ENCODE data around the gene ABCC2.

The ABCC2 gene

DNA sequence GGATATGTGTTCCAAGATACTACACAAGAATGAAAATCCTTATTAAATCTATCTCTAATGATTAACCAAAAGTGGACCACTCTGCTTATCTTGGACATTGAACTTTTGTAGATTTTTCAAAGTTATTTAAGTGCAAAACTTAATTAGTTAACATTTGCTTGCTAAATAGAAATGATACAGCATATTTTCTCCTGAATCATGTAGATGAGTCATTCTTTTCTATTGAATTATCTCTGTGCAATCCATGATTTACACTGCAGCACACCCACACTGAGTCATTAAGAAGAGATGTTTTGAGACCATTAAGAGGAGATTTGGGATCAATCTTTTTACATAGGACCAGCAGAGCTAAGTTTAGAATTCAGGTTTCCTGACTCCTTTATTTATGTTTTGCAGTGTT, 6.6 kb upstream of the ABCC2 start:
- no peak for DNase-seq

DNA sequence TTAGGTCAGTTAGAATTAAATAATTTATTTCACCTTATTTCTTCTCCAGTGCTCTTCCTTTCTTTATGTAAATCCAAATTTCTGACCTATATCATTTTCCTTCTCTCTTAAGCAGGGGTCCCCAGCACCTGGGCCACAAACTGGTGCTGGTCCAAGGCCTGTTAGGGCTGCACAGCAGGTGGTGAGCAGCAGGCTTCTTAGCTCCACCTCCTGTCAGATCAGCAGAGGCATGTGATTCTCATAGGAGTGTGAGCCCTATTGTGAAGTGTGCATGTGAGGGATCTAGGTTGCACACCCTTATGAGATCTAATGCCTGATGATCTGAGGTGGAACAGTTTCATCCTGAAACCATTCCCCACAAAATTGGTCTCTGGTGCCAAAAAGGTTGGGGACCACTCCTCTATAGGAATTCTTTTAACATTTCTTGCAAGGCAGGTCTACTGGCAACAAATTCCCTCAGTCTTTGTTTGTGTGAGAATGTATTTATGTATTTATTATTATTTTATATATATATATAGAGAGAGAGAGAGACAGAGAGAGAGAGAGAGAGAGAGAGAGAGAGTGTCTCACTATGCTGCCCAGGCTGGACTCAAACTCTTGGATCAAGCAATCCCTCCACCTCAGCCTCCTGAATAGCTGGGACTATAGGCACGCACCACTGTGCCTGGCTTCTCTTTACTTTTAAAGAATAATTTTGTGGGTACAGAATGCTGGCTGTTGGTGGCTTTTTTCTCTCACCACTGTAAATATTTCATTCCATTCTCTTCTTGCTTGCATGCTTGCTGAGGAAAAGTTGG, 4.3 kb upstream of the ABCC2 start:
- DNase-seq = no peak

DNA sequence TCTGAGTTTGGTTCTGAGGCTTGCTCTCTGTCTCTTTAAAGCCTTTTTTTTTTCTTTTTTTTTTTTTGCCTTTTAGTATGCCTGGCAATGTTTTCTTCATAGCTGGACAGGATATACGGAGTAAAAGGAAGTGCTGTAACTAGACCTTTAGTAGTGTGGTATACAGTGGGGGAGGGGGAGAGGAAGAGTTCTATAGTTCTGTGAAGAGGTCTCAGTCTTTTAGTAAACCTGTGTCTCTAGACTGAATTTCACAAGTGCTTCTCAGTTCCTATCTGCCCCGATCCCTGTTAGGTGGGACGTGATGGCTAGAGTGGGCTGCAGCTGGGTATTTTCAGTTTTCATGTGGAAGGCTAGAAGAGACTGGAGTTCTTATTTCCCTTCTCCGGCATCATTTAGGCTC, 3.1 kb upstream of the ABCC2 start:
- no peak for DNase-seq

DNA sequence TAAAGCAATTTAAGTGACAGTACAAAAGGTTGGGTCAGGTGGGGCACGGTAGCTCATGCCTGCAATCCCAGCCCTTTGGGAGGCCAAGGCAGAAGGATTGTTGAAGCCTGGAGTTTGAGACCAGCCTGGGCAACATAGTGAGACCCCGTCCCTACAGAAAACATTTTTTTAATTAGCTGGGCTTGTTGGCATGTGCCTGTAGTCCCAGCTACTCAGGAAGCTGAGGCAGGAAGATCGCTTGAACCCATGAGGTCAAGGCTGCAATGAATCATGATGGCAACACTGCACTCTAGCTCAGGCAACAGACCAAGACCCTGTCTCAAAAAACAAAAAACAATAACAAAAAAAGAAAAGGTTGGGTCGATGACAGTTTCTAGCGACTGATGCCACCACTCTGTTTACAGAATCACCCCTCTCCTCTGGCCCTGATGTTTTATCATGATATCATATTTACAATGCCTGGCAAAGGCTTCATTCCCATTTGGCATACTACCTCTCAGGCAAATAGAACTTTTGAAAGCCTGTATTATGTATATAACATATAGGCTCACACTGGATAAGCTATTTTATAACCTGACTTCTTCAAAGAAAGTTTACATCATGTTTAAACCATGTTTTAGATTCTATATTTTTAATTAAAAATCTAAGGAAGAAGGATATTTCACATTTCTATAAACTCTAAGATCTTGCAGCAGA, 558 bp upstream of the ABCC2 start:
- DNase-seq = no peak

DNA sequence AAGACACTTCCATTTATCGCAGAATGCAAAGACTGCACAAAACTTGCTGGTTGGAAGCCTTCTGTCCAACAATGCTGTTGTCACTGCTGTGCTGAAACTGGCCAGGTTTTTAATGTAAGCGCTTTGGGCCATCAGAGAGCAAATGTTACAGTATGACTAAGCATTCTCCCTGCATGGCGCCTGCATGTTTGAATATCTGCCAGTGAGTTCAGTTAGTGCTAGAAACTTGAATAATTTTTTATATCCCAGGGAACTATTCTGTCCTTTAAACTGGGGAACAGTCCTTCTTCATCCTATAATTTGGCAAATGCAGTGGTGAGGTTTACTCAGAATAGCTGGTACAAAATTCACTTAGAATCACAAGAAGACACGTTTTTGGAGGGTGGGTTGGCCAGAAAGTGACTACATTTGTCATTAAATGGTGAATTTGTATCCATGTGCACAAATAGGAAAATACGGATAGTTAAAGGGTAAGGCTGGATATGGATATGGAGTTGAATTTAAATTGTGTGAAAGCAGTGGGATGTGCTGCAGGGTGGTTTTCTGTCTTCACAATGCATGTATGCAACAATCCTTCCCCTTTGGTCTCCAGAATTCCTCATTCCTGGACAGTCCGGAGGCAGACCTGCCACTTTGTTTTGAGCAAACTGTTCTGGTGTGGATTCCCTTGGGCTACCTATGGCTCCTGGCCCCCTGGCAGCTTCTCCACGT, 1.7 kb downstream of the ABCC2 start:
- no peak for DNase-seq

DNA sequence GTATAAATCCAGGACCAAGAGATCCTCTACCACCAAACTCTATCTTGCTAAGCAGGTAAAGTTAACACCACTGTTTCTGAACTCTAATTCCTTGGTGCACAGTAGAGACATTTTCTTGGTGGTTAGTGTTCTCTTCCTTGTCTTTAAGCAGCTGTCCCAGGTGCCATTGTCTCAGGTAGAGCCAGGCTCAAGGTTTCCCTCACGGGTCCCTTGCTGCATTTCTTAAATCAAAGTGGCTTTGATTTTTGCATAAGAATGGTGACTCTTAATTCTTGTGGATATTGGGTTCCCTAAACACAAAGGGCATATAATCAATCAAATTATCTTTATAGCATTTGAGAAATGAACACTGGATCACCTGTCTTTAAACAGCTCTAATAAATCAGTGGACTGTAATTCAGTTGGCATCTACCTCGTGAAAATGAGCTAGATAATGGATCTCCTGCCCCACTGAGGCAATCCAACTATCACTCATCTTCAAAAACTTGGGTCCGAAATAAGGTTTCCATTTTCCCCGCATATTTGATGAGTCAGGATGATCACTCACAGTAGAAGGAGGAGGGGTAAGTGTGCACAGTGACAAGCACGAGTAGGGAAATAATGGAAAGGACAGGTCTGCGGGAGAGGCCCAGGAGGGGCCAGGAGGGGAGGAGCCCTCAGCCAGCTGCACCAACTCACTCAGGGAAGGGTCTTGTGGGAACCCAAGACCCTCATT, 2.4 kb downstream of the ABCC2 start:
- no peak for DNase-seq

DNA sequence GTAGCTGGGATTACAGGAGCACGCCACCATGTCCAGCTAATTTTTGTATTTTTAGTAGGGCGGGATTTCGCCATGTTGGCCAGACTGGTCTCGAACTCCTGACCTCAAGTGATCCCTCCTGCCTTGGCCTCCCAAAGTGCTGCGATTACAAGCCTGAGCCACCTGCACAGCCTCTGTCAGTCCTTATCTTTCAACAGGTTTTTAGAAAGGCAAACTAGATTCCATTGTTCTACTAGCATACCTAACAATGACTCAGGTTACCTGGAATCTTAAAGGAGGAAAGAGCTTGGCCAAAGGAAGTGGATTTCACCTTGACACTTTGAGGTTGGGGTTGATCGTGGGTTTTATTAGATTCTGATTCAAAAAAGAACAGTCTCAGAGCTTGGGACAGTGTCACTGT, 3.2 kb downstream of the ABCC2 start:
- no peak for DNase-seq

DNA sequence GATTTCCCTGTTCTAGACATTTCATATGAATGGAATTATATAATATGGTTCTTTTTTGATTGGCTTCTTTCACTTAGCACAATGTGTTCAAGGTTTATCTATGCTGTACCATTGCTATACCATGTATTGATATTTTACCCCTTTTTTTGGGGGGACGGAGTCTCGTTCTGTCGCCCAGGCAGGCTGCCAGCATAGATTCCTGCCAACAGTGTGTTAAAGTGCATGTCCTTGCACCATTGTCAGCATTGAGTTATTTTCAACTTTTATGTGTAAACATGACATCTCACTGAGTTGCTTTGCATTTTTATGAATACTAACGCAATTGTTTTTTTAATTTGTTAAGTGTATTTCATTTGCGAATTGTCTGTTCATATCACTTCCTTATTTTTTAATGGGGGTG, 4.9 kb downstream of the ABCC2 start:
- DNase-seq = no peak

DNA sequence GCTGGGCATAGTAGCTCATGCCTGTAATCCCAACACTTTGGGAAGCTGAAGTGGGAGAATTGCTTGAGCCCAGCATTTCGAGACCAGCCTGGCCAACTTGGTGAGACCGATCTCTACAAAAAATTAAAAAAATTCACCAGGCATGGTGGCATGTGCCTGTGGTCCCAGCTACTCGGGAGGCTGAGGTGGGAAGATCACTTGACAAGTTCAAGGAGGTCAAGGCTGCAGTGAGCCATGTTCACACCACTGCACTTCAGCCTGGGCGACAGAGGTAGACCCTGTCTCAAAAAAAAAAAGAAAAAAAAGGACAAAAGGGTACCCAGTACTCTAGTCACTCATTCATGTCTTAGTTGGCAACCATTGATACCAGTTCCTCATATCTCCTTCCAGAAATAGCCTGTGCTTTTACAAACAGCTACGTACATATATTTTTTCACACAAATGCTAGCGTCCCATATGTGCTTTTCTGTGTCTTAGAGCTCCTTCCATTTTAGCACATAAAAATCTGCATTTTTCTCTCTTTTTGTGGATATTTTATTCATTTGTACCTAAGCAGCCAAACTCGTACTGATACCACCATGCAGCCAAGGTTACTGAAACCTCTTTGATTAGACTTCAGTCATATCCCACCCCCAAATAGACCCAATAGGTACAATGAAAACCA, 5.5 kb downstream of the ABCC2 start:
- no peak for DNase-seq

DNA sequence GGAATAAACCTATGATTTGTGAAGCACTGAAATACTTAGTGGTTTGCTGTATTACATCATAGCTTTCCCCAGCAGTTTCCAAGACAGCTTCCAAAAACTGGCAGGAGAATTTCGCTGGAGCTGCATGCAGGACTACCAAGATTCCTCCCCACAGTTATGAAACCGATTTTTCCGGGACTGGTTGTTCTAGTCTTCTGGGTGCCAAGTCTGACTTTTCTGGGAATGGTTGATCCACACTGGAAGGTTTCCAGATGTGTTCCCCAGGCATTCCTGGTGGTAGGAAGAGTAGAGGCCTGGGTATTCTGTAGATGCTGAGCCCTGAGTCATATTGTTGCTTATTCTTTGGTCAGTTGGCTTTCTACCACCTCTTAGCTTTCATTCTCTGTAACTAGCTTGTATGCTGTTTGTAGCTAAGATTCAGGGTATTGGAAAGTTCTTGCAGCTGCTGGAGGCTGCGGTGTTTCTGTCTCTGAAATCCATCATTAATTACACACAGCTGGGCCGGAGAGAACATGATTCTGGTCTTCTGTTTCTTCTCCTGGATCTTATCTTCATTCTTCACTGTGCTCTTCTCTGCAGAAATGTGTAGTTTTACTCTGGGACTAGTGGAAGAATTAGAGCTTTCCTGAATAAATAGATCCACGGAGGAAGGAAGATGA, 6.3 kb downstream of the ABCC2 start:
- no peak for DNase-seq

DNA sequence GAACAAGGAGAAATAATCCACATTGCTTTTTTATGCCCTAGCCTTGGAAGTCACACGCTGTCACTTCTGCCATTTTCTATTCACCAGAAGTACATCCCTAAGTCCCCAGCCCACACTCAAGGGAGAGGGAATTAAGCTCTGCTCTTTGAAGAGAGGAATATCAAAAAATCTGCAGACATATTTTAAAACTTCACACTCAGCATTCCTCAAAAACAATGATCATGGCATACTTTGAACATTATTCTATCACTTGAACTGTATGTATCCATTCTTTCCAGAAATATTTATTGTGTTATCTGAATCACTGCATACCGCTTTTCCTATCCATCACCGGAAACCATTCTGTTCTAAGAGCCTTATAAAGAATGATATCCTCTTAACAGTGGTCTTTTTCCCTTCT, 9.4 kb downstream of the ABCC2 start:
- no peak for DNase-seq

DNA sequence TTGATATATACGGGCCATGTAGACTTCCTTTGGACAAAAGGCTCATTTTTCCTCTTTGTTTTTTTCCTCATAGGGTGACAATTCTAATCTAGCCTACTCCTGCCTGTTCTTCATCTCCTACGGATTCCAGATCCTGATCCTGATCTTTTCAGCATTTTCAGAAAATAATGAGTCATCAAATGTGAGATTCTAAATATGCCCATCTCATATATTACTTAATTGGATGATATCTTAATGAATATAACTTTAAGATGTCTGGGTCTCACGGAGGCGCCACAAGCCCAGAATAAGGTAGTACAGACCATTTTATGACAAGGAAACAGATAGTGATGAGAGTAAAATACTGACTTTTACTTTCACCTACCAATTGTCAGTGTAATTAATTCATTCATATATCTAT, 11.4 kb downstream of the ABCC2 start:
- DNase-seq = no peak

DNA sequence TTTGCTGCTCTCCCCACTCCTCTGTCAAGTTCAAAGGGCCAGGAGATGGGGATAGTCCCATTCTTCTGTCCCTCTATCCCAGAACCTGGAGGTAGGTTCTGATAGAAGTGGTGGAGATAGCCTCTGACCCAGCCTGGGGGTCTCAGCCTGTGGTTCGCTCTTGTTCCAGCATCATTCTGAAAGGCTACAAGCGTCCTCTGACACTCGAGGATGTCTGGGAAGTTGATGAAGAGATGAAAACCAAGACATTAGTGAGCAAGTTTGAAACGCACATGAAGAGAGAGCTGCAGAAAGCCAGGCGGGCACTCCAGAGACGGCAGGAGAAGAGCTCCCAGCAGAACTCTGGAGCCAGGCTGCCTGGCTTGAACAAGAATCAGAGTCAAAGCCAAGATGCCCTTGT, 14.5 kb downstream of the ABCC2 start:
- no peak for DNase-seq

DNA sequence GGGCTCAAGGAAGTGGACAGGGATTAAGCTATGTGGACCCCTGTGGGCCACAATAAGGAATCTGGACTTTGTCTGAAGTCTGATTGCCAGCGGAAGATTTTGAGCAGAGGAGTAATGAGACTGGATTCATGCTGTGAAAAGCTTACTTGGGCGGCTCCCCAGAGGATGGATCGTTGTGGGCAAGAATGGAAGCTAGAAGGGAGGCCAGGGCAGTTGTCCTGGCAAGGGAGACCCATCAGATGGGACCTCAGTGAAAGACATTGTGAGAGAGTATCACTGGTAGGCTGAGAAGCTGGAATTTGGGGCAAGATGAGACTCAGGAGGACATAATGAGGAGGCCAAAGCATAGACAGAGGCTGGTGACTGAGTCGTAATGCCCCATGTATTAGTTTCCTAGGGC, 15.6 kb downstream of the ABCC2 start:
- DNase-seq = no peak

DNA sequence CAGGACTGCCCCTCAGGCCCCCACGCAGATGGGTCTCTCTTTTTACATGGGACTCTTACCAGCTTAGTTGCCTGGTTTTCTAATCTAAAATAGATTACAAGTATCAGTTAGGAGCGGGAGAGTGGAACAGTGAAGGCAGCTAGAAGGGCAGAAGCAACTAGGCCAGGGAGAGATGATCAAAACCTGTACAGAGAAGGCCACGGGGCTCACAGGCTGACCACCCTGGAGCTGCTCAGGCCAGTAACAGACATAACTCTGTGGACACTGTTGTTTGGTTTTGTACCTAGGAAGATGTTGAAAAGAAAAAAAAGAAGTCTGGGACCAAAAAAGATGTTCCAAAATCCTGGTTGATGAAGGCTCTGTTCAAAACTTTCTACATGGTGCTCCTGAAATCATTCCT, 16.5 kb downstream of the ABCC2 start:
- DNase-seq = no peak

DNA sequence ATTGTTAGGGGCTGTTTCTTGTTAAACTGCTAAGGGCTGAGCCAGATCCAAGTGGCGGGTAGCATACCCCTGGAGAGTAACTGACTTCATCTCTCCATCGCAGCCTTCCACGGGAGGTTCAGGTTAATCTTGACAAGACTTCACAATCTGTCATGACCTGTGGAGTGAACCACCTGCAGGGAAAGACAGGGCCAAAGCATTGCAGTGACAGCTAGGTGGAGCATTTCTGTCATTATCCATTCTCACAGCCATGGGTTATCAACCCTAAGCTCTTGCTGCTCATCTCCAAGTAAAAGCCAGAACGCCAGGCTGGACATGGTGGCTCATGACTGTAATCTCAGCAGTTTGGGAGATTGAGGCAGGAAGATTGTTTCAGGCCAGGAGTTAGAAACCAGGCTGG, 17.2 kb downstream of the ABCC2 start:
- no peak for DNase-seq

DNA sequence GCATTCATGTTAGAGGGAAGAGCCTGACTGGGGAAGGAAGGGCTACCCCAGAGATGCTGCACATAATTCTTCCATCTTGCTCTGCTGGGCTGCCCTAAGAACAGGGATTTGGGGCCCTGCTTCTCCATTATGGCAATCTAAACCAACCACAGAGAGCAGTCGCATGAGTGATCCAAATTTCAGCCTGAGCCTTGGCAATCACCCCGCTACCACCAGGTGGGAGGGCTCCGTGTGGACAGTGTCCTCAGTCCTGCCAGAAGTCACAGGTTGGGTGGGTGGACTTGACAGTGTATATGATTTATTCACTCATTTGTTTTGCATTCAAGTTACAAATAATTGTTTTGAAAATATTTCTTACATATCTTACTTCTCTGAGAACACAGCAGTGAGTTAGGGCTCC, 22.0 kb downstream of the ABCC2 start:
- DNase-seq = no peak

DNA sequence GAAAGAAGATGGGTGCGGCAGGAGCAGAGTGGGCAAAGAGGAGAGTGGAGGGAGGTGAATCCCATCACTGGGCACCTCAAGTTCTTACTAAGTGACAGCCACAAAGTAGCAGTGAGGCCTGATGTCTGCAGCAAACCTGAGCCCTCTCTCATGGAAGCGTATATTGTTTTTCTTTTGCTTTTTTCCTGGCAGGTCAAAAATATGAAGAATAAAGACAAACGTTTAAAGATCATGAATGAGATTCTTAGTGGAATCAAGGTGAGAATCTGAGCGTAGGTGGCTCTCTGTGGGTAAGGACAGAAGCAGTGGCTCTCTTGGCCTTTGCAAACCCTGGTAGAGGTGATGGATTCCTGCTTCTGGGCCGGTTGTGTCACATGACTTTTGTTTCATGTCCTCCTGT, 22.8 kb downstream of the ABCC2 start:
- DNase-seq = no peak

DNA sequence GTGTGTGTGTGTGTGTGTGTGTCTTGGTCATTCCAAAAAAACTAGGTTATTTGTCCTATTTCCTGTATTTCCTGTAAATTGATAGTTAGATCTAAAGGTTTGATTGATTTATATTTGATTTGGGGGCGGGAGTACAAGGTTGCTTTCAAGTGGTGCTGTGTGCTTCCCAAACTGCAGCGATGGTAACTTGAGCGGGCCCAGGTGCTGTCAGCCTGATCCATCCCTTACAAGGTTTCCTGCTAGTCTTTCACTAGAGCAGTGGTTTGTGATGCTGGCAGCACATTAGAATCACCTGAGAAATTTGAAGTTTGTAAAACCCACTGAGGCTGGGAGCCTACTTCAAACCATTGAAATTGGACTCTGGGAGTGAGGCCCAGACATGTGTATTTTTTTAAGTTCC, 23.7 kb downstream of the ABCC2 start:
- DNase-seq = no peak

DNA sequence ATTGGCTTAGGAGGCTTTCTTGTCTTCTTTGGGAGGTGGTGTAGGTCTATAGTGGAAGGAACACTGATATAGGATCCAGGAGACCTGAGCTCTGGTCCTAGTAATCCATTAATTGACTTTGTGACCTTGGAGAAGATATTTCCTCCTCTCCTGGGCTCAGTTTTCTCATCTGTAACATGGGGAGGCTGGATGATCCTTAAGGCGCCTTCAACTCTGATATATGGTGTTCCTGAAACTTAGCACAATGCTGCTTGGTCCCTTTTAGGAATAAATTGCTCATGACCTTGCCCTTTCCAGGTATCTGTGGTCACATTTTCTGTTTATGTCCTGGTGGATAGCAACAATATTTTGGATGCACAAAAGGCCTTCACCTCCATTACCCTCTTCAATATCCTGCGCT, 25.3 kb downstream of the ABCC2 start:
- no peak for DNase-seq

DNA sequence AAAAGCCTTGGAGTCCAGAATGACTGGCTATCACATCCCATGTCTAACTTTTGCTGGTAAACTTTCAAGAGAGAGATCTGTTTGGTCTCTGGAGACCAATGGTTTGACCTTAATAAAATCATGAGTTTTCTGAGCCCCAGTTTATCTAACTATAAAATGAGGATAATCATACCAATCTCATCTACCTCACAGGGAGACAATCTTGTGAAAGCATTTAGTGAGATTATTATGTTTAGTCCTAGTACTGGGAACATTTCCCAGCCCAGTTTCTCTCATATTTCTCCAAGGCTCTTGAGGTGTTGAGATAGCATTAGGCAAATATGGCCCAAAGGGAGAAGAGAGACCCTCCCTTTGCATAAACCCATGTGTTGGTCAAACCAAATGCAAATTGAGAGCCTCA, 25.8 kb downstream of the ABCC2 start:
- DNase-seq = no peak

DNA sequence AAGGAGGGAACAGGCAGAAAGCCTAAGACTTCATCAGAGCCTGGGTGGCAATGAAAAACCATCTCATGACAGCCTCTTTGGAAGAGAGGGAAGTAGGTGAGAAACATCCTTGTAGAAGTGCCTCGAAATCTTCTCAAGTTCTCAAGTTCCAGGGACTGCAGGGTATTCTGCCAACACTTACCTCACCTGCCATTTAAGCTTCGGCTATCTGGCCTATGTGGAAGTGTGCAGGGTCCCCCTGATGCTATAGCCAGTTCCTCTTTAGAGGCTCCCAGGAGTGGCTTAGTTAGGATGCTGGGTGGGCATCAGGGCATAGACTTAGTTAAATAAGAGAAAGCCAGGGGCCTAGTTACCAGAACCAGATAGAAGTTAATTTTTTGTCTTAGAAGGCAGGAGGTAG, 27.0 kb downstream of the ABCC2 start:
- DNase-seq = no peak

Measured in NCI-H1048 (cell line).